G401 (cell line): ENCODE results near the gene GARIN3. TPM values are rescaled to one million over a fixed set of nuclear protein-coding genes. Genes with fewer than 3 reads are reported as not detected.

Experiments
- DNase-seq: peaks from one replicate; pipeline ENCODE4 v3.0.0-alpha.2; 2015; ENCODE audit warnings: low spot score
- in situ Hi-C: cut with HindIII; loops from 2 replicates; pipeline ENCODE4 v1.10.0; 2016; ENCODE audit warnings: low sequenced_read_pairs, mixed read lengths
- total RNA-seq: library from RNA; depleted of rRNA; stranded (reverse); fragments of >200 nt; shearing (Covaris generic); gene quantifications from 2 replicates; pipeline ENCODE4 v1.2.3, GENCODE V29; 2014

Gene GARIN3
- total RNA-seq, 1 experiment from 2014 or later, result not detected

GRCh38 chr5:157159209-157159751 lies 6.8 kb downstream of the GARIN3 start:
- in situ Hi-C loops, result no loop called here

GRCh38 chr5:157157293-157157891 lies 8.7 kb downstream of the GARIN3 start:
- in situ Hi-C loops, result no loop called here
- DNase-seq, result no peak

More at GRCh38 chr5:157159209-157159751, 6.8 kb downstream of the GARIN3 start:
- no peak for DNase-seq

GRCh38 chr5:157155297-157155696 lies 10.8 kb downstream of the GARIN3 start:
- in situ Hi-C loops, result no loop called here
- DNase-seq, result no peak

GRCh38 chr5:157150995-157151394 lies 15.1 kb downstream of the GARIN3 start:
- in situ Hi-C loops, result no loop called here
- DNase-seq, result no peak

GRCh38 chr5:157148734-157149615 lies 17.1 kb downstream of the GARIN3 start:
- in situ Hi-C loops, result no loop called here
- peak; percentile 75 for DNase-seq

- in situ Hi-C loops, result no loop called here
- DNase-seq, result no peak
Measured at GRCh38 chr5:157143127-157143971, 22.7 kb downstream of the GARIN3 start.

- in situ Hi-C loops, result no loop called here
- peak; percentile 99 for DNase-seq
Measured at GRCh38 chr5:157142317-157143126, 23.5 kb downstream of the GARIN3 start, which contains the start of gene MED7. MED7 (minus strand) TSS chr5:157142865; CDS start chr5:157139431, 3,434 bp downstream.

GRCh38 chr5:157137691-157138090 lies 28.4 kb downstream of the GARIN3 start:
- DNase-seq, result no peak
- in situ Hi-C loops, result no loop called here

GRCh38 chr5:157132281-157132612 lies 33.8 kb downstream of the GARIN3 start:
- in situ Hi-C loops, result no loop called here
- no peak for DNase-seq

- in situ Hi-C loops, result no loop called here
Measured at GRCh38 chr5:157130925-157131324, 35.1 kb downstream of the GARIN3 start.

GRCh38 chr5:157121709-157122108 lies 44.4 kb downstream of the GARIN3 start:
- in situ Hi-C loops, result no loop called here

More at GRCh38 chr5:157130925-157131324, 35.1 kb downstream of the GARIN3 start:
- no peak for DNase-seq

GRCh38 chr5:157120102-157120501 lies 46.0 kb downstream of the GARIN3 start:
- no peak for DNase-seq
- in situ Hi-C loops, result no loop called here

More at GRCh38 chr5:157121709-157122108, 44.4 kb downstream of the GARIN3 start:
- DNase-seq, result no peak

- DNase-seq, result no peak
- in situ Hi-C loops, result no loop called here
Measured at GRCh38 chr5:157116483-157116954, 49.5 kb downstream of the GARIN3 start.

GRCh38 chr5:157115502-157115901 lies 50.6 kb downstream of the GARIN3 start:
- DNase-seq, result no peak
- in situ Hi-C loops, result no loop called here

- DNase-seq, result no peak
- in situ Hi-C loops, result no loop called here
Measured at GRCh38 chr5:157115012-157115411, 51.1 kb downstream of the GARIN3 start.

- no peak for DNase-seq
- in situ Hi-C loops, result no loop called here
Measured at GRCh38 chr5:157113002-157113401, 53.1 kb downstream of the GARIN3 start.
